ENCODE measurements around the gene SMIM34. TPM values are rescaled to one million over a fixed set of nuclear protein-coding genes. Genes with fewer than 3 reads are reported as not detected.
A peak's percentile ranks its signal among the peaks of the same experiment; 100 is the strongest.
"Not testable (repeated sequence)": the region's sequence is repeated elsewhere in the genome, so short reads cannot be mapped to it uniquely, and the experiment has no call there.

The SMIM34 gene
- total and polyA plus RNA-seq, 8 donors: not detected

DNA sequence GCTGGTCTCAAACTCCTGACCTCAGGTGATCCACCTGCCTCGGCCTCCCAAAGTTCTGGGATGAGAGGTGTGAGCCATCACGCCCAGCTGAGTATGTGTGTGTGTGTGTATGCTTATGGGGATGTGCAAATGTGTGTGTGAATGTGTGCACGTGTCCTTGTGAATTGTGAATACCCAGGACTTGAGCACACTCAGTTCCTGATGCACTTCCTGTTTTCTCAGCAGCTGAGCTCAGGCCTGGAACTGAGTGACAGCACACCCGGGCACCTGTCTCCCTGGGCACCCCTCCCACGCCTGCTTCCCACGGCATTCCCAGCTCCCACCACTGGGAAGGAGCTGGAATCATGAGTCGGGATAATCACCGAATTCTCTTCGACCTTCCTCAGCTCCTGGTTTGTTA lies 16.5 kb downstream of the SMIM34 start:
- H3K9me3 ChIP-seq; DNase-seq; ATAC-seq; H3K4me1 ChIP-seq; intact Hi-C loops (cut with DNase I); FAIRE-seq; H3K27me3 ChIP-seq; H3K27ac ChIP-seq; H3K36me3 ChIP-seq; H3K4me3 ChIP-seq: not testable (repeated sequence)
- no CpG with 5 or more reads among the region's 9 CpGs for WGBS, 2 donors

DNA sequence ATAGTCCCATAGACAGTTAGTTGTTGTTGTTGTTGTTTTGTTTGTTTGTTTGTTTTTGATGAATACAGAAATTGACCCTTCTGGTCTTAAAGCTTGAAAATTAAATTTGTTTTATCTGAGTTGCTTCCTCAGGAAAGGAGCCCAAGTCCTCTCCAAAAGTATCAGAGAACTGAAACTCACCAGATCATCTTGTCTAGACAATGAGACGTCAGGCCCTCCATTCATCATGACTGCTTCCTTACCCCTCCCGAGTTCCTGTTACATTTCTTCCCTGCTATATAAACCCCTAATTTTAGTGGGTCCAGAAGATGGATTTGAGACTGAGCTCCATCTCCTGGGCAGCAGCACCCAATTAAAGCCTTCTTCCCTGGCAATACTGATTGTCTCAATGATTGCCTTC lies 17.1 kb downstream of the SMIM34 start:
- H3K4me3 ChIP-seq; H3K9me3 ChIP-seq; H3K36me3 ChIP-seq; DNase-seq; ATAC-seq; H3K27ac ChIP-seq; FAIRE-seq; intact Hi-C loops (cut with DNase I); H3K27me3 ChIP-seq; H3K4me1 ChIP-seq: not testable (repeated sequence)
- WGBS, 2 donors: no CpG with 5 or more reads among the region's 2 CpGs

DNA sequence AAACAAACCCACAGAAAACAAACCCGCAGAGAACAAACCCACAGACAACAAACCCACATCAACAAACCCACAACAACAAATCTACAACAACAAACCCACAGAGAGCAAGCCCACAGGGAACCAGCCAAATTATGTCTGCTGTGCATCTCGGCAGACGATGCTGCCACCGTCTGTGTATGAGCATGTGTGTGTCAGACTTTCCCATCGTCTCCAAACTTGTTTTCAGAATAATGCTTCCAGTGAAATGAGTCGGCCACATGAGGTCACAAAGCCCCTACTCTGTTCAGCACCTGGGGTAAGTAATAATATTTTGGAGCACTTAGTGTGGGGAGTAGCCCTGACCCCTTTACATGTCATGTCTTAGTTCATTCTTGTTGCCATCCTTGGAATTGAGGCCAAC lies 17.6 kb downstream of the SMIM34 start:
- ATAC-seq; H3K9me3 ChIP-seq; H3K27me3 ChIP-seq; H3K4me1 ChIP-seq; FAIRE-seq; H3K36me3 ChIP-seq; DNase-seq; H3K4me3 ChIP-seq; intact Hi-C loops (cut with DNase I); H3K27ac ChIP-seq: not testable (repeated sequence)
- WGBS, 2 donors: no CpG with 5 or more reads among the region's 6 CpGs

DNA sequence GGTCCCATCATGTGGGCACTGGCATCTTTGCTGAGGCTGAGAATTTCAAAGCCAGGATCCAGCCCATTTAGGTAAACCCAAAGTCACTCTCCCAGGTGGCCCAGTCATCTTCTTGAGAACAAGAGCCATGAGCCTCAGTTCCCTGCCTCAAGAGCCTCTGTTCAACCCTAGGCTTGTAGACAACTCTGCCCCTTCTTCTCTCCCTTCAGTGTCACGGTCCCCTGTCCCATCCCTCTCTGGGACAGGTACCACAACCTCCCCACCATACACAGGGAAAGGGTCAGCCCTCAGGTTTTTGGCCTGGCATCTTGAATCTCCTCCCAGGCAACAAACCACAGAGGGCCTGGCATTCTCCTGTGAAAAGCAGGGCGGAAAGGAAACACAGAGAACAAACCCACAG lies 18.1 kb downstream of the SMIM34 start:
- no CpG with 5 or more reads among the region's 2 CpGs for WGBS, 2 donors
- FAIRE-seq, H3K27ac ChIP-seq: not testable (repeated sequence)

DNA sequence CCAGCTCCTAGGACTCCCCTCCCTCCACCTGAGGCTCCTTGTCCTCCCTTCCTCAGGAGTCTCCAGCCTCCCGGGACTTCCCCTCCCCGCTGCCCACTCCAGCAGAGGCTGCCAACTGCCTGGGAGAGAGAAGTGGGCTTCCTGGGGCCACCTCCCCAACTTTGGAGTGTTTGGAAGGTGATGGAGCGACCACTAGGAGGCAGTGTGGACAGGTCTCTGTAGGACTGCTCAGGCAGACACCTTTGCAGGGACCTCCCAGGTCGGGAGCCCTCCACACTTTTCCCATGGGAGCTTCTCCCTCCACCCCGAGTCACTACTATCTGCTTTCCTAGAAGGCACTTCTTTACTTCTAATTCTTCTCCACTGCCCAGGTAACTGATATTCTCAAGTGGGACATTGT lies 19.0 kb downstream of the SMIM34 start:
- DNase-seq; ATAC-seq; H3K4me1 ChIP-seq; H3K9me3 ChIP-seq; H3K27ac ChIP-seq; H3K27me3 ChIP-seq; H3K36me3 ChIP-seq; FAIRE-seq; intact Hi-C loops (cut with DNase I); H3K4me3 ChIP-seq: not testable (repeated sequence)
- WGBS, 2 donors: no CpG with 5 or more reads among the region's 5 CpGs

More for the DNA sequence above, 18.1 kb downstream of the SMIM34 start:
- H3K36me3 ChIP-seq; H3K4me3 ChIP-seq; H3K9me3 ChIP-seq; ATAC-seq; DNase-seq; intact Hi-C loops (cut with DNase I); H3K27me3 ChIP-seq; H3K4me1 ChIP-seq: not testable (repeated sequence)

DNA sequence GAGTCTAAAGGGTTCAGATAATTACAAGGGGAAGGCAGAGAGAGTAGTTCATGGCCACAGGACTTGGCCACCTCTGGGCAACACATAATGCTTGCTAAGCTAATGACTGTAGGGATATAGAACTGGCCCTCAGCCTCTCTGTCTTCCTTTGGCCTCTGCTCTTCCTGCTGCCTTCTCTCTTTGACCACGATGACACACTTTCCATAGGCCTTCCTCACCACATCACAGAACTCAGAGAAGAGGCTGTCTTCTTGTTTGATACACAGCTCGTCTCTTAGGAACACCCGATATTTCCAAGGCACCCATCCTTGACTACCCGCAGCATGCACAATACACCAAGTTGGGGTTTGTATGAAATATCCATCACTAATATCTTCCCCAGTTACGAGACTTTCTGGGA lies 23.2 kb downstream of the SMIM34 start:
- intact Hi-C loops (cut with DNase I); H3K4me1 ChIP-seq; H3K9me3 ChIP-seq; DNase-seq; FAIRE-seq; H3K36me3 ChIP-seq; H3K27me3 ChIP-seq; H3K27ac ChIP-seq; ATAC-seq; H3K4me3 ChIP-seq: not testable (repeated sequence)
- WGBS, 2 donors: no CpG with 5 or more reads among the region's 5 CpGs

DNA sequence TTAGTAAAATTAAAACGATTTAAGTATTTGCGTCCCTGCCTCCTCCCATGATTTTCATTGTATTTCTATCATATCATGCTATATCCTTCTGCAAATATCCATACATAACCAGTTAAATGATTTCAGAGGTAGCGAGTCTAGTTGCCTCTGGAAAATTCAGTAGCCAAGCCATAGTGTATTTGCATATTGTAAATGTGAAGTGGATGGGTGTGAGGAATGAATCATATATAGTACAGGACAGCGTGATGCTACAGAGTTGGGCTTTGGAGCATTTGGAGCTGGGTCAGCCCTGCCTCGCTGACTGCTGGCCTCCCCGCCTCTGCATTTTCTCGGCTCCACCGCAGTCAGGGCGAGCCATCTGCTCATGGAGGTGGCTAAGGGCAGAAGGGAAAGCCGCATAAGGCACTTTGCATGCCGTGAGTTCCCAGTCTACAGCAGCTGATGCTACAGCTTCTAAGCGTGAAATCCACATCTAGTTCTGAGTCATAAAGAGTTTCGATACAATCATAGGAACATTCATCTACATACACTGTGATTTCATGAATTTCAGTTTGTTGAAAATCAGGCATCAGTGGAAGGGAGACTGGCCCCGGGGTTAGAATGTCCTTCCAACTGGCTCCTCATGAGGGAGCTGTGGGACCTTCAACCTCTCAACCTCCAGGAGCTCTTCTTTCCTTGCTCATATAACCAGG lies 39.9 kb downstream of the SMIM34 start:
- H3K27ac ChIP-seq; H3K4me1 ChIP-seq; DNase-seq; ATAC-seq; FAIRE-seq; intact Hi-C loops (cut with DNase I); H3K27me3 ChIP-seq; H3K36me3 ChIP-seq; H3K4me3 ChIP-seq; H3K9me3 ChIP-seq: not testable (repeated sequence)
- WGBS, 2 donors: no CpG with 5 or more reads among the region's 14 CpGs

DNA sequence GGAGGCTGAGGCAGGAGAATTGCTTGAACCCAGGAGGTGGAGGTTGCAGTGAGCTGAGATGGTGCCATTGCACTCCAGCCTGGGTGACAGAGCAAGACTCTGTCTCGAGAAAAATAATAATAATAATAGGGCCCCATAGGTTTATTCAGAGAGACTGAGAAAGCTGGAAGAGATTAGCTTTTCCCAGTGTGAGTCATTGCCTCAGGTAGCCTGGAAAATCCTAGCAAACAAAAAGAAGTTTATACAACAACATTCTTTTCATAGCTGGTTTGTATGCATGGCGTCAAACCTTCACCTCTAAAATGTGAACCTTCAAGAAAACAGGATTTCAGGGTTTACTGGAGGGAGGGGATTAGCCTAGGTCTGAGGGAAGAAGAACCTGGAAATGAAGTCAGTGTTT lies 40.6 kb downstream of the SMIM34 start:
- H3K27ac ChIP-seq; H3K27me3 ChIP-seq; H3K4me3 ChIP-seq; H3K9me3 ChIP-seq; intact Hi-C loops (cut with DNase I); FAIRE-seq; DNase-seq; ATAC-seq; H3K36me3 ChIP-seq; H3K4me1 ChIP-seq: not testable (repeated sequence)
- WGBS, 2 donors: no CpG with 5 or more reads among the region's 2 CpGs

DNA sequence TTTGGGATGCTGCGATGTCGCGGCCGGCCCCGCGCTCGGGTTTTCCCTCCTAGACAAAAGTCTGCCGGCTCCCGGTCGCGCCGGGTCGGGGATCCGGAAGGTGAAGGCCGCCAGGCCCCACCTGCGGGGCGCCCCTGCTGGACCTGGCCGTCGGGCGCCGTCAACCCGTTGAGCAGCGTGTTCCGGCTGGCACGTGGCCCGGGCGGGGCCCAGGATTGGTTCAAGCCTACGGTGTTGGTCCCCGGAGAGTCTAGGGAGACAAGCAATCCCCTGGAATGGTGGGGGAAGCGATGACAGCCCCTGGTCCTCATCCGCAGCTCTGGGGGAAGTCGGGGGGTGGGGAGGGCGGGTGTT lies 48.2 kb downstream of the SMIM34 start:
- DNase-seq; intact Hi-C loops (cut with DNase I); H3K4me1 ChIP-seq; FAIRE-seq; H3K4me3 ChIP-seq; H3K9me3 ChIP-seq; H3K36me3 ChIP-seq; H3K27me3 ChIP-seq; H3K27ac ChIP-seq: not testable (repeated sequence)
- no CpG with 5 or more reads among the region's 33 CpGs for WGBS, 2 donors
- peak; percentile 68 to 81 (median 74) for ATAC-seq

DNA sequence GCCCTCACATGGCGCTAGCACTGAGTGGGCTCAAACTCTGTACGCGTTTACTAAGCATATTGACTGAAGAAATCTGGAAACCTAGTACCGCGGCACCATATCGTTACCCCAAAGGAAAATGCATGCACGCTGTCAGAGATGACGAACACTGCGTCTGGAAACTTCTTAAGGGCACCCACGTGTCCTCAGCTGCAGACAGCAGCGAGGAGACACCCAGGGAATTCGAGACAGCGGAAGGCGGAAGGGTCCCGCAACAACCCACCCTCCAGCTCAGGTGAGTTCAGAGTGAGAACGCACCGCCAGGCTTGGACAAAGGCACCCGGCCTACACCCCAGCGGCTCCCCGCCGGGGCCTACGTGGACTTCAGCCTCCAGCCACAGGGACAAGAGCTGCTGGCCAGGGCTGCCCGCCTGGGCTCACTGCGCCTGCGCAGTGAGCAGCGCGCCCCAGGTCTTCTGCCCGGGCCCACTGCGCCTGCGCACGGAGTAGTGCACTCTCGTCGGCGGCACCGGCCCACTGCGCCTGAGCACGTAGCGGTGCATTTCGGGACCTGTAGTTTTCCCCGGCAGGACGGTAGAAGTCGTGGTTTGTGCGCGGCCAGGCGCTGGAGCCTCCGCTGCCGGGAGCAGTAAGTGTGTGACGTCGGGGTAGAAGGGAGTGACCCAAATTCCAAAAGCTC lies 48.7 kb downstream of the SMIM34 start, which contains the start of gene SMIM11:
Gene SMIM11 (plus strand): TSS at position 568 of the 679 bp plus-strand sequence. CDS start 3,998 bp downstream, outside the sequence.
- FAIRE-seq; H3K4me1 ChIP-seq; intact Hi-C loops (cut with DNase I); DNase-seq; H3K36me3 ChIP-seq; H3K27ac ChIP-seq; H3K4me3 ChIP-seq; H3K9me3 ChIP-seq; H3K27me3 ChIP-seq: not testable (repeated sequence)
- ATAC-seq: peak; percentile 97 to 99 (median 98)
- WGBS, 2 donors: no CpG with 5 or more reads among the region's 49 CpGs

DNA sequence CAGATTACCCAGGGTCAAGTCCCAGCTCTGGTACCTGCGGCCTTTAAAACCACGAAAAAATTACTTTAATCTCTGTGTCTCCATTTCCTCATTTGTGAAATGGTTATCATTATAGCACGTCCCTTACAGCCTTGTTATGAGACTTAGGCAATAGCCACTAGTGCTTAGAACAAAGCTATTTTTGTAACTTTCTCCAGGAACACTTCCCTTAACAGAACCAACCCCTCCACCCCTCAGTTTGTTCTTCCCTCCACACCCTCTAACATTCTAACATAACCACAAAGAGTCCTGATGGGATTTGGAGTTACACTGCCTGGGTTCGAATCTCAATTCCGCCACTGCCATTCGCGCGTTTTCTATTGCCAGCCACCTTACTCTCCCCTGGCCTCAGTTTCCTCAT lies 49.3 kb downstream of the SMIM34 start:
- H3K27me3 ChIP-seq; H3K27ac ChIP-seq; H3K9me3 ChIP-seq; FAIRE-seq; intact Hi-C loops (cut with DNase I); DNase-seq; H3K36me3 ChIP-seq; H3K4me3 ChIP-seq; H3K4me1 ChIP-seq: not testable (repeated sequence)
- no CpG with 5 or more reads among the region's 8 CpGs for WGBS, 2 donors
- ATAC-seq: peak in 1 of 4 donors; percentile 6
